GM19351 (cell line): Measurements from ENCODE around the gene TSPY1.
"Not testable (repeated sequence)": the region's sequence is repeated elsewhere in the genome, so short reads cannot be mapped to it uniquely, and the experiment has no call there.

Experiments
- ATAC-seq: cut with Tn5 transposase; IDR thresholded peaks from one replicate; pipeline ENCODE4 v1.9.1; 2021; ENCODE audit warnings: mild to moderate bottlenecking, moderate library complexity; ENCODE audit not compliant: unreplicated experiment

Gene TSPY1, protein sequence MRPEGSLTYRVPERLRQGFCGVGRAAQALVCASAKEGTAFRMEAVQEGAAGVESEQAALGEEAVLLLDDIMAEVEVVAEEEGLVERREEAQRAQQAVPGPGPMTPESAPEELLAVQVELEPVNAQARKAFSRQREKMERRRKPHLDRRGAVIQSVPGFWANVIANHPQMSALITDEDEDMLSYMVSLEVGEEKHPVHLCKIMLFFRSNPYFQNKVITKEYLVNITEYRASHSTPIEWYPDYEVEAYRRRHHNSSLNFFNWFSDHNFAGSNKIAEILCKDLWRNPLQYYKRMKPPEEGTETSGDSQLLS

DNA sequence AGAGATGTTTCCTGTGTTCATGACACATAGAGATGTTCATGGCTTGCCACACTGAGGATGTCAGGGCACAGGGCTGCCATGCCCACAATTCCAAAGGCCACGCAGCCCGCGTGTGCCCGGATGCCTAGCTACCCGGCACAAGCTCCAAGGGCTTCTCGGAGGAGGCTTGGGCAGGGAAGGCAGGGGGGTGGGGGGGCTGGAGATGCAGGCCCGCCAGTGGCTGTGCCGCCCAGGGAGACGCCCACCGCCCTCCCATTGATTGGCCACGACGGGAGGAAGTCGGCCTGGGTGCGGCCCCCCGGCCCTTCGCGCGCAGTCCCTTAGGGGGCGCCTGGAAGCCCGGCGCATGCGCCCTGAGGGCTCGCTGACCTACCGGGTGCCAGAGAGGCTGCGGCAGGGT lies at the start of gene TSPY1:
Gene TSPY1 (plus strand): TSS at position 301 of the 400 bp plus-strand sequence. CDS start 46 bp downstream, at position 347.
- ATAC-seq: not testable (repeated sequence)

DNA sequence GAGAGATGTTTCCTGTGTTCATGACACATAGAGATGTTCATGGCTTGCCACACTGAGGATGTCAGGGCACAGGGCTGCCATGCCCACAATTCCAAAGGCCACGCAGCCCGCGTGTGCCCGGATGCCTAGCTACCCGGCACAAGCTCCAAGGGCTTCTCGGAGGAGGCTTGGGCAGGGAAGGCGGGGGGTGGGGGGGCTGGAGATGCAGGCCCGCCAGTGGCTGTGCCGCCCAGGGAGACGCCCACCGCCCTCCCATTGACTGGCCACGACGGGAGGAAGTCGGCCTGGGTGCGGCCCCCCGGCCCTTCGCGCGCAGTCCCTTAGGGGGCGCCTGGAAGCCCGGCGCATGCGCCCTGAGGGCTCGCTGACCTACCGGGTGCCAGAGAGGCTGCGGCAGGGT lies 20.2 kb downstream of the TSPY1 start, which contains the start of gene TSPY9:
Gene TSPY9 (plus strand): TSS at position 301 of the 400 bp plus-strand sequence. CDS start 46 bp downstream, at position 347.
- not testable (repeated sequence) for ATAC-seq

DNA sequence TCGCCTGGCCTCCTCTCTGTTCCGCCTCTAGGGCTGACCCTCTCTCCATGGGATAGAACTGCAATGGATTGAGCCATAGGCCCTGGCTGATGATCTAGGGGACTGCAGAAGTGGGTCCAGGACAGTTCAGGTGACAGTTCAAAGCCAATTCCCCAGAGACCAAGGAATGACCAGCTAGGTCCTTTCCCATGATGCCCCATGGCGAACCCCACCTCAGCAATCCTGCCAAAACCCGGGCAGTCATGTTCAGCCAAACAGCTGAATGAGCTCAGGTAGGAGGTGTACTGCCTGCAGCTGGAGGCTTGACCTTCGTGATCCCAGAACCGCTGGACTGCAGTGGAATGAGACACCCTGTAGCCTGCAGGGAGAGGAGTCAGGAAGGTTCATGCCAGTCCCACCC lies 37.6 kb downstream of the TSPY1 start:
- ATAC-seq: not testable (repeated sequence)

DNA sequence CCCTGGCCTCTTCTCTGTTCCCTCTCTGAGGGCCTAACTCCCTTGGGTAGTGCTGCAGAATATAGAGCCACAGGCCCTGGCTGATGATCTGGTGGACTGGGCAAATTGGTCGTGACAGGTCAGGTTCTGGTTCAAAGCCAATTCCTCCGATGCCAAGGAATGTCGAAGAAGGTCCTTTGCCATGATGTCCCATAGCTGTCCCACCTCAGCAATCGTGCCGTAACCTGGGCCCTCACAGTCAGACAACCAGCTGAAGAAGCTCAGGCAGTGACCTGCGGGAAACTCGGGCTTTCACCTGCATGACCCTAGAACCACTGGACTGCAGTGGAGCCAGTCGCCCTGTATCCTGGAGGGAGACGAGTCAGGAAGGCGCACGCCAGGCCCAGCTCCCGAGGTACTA lies 49.5 kb downstream of the TSPY1 start:
- not testable (repeated sequence) for ATAC-seq
